Stimulated activated CD4-positive, alpha-beta T cell treated with anti-CD3 and anti-CD28 coated beads, Interleukin-12 subunit alpha, Interleukin-12 subunit beta, amount 100 ng/mL, for 4 hours (primary cell): ENCODE results near the gene RRAGB.

ENCODE experiments used
- DNase-seq: peaks from one replicate; pipeline ENCODE4 v3.0.0-alpha.2; 2020

Gene RRAGB

DNA sequence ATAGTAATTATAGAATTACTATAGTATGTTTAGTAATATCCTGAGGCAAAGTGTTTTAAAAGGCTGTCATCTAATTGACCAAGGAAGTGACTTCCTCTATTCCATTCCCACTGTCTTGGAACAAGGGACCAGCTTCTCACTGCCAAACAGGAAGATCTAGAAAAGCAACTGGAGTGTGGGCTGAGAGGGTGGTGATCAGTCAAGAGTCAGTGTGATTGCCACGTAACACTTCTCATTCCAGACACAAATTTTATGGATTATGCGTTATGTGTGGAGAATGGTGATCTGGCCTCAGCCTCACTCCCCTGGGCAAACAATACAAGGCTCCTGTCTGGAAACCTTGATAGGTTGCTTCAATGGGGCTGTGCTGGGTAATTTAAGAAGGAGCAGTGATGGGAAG lies 60.0 kb downstream of the RRAGB start:
- DNase-seq = no peak

DNA sequence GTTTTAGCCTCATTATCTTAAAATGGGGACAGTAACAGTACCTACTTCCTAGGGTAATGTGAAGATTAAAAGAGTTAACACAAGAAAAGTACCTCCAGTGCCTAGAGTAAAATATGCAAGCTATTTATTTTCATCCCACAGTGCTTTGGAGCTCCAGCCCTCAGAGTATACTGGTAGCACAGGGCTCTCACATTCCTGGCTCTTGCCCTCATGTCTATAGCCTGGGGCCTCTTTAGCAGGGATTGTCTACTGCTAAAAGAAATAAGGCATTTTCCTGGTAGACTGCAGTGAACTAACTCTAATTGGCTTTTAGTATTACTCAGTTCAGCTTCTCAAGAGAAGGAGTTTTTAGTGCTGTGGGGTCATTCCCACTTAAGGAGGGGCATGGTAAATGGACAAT lies 60.8 kb downstream of the RRAGB start:
- no peak for DNase-seq

DNA sequence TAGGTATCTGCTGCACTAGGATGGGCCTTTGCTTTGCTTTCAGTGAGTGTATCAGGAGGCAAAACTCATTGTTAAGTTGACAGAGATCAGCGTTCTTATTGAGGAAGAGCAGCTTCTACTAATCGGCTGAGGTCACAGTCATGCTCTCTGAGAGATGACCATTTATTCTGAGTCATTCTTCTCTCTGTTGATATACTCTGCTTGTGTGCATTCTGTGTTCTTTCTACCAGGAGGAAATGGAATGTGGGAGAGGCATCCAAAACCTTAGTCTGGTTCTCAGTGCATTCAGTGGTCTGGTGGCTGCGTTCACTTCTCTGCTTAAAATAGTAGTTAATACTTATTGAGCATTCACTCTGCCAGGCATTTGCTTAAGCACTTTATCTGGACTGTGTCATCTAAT lies 66.2 kb downstream of the RRAGB start:
- no peak for DNase-seq

DNA sequence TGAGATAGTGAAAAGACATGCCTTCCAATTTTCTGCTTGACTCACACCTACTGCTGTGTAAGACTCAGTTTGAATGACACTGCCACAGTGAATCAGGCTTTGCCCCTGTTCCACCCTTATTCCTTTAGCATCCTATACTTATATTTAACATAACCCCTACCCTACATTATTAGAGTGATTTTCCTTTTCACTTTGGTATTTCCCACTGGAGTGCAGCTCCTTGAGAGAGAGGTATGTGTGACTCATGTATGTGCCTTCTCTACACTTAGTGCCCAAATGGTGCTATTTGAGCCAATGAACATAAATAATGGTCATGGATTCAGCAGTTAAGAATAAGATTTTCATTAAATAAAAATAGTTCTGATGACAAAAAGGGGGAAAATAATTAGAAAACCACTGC lies 69.5 kb downstream of the RRAGB start:
- DNase-seq = no peak

DNA sequence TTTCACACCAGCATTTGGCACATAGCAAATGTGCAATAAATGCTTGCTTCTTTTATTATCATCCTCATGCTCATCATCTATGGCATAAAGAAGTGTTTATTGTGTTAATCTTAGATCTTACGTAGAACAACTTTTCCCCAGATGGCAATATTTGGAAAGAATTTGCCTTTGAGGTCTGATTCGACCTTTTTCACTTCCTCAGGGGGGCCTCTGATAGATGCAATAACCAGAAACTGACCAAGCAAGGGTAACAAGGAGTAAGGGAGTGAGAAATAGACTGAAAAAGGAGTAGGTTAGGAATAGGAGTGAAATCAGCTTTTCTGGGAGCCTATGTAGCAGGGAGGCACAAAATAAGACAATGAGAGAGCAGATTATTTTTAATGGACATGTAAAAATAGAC lies 70.2 kb downstream of the RRAGB start:
- no peak for DNase-seq

DNA sequence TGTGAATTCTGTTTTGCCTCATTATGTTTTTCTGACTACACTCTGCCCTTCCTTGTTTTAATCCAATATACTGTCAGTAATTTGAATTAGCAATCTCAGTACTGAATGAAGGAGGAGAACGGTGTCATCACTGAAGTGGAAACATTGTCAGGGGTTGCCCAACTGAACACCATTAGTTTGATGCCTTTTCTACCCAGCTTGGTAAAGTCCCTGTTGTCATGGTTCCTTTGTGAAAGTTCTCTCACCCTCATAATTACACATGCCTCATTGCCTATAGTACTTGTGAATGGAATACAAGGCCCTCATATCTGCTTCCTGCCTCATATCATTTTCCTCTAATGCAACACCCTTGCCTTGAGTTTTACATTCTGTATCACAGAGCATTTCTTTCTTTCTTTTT lies 76.9 kb downstream of the RRAGB start:
- no peak for DNase-seq

DNA sequence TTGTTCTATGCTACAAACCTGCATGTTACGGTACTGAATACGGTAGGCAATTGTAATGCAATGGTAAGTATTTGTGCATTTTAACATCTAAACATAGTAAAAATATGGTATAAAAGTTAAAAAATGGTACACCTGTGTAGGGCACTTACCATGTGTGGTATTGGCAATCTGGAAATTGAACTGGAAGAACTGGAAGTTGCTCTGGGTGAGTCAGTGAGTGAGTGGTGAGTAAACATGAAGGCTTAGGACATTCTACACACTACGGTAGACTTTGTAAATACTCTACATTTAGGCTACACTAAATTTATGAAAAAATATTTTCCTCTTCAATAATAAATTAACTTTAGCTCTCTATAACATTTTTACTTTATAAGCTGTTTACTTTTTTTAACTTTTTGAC lies 78.9 kb downstream of the RRAGB start:
- DNase-seq = no peak

DNA sequence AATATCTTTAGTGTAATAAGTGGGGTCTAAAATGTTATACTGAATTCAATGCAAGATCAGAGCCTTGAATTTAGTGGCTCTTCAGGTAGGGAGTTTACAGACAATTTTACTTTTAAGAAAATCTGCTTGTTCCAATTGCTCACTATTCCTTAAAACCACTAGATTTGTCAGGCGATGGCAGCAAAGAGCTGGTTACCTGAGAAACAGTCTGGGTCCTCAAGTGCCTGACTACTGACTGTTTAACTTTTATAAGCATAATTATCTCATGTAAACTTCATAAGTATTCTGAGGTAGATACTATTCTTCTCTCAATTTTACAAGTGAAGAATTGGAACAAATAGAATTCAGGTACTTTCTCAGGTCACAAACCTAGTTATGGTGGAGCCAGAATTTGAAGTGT lies 84.3 kb downstream of the RRAGB start:
- no peak for DNase-seq
